Muscle layer of duodenum (tissue), 2 donors: ENCODE results near the gene MRPL20.

Experiments
- H3K27ac ChIP-seq: one replicate; pipeline ENCODE4 v1.7.0; 2013; ENCODE audit warnings: mild to moderate bottlenecking, low read length
- H3K27me3 ChIP-seq: one replicate; pipeline ENCODE4 v1.7.0; 2013; ENCODE audit warnings: low read depth, mild to moderate bottlenecking, control low read depth, low read length
- H3K36me3 ChIP-seq, 2 donors: one replicate each; pipeline ENCODE4 v1.7.0; 2013; ENCODE audit warnings: low read length in 2 of 2, control low read depth in 1 of 2, mild to moderate bottlenecking in 1 of 2; ENCODE audit not compliant: insufficient read depth in 2 of 2, control insufficient read depth in 1 of 2
- H3K4me1 ChIP-seq, 2 donors: one replicate each; pipeline ENCODE4 v1.7.0; 2013; ENCODE audit warnings: low read length in 2 of 2, mild to moderate bottlenecking in 2 of 2, control low read depth in 1 of 2, moderate library complexity in 1 of 2; ENCODE audit not compliant: insufficient read depth in 2 of 2, control insufficient read depth in 1 of 2
- H3K4me3 ChIP-seq, 2 donors: one replicate each; pipeline ENCODE4 v1.7.0; 2013; ENCODE audit warnings: low read length in 2 of 2, low read depth in 1 of 2, mild to moderate bottlenecking in 1 of 2
- H3K9me3 ChIP-seq, 2 donors: one replicate each; pipeline ENCODE4 v1.7.0; 2013; ENCODE audit warnings: low read length in 2 of 2, control low read depth in 1 of 2, mild to moderate bottlenecking in 1 of 2; ENCODE audit not compliant: control insufficient read depth in 1 of 2
- donor health status: healthy.

Gene MRPL20

DNA sequence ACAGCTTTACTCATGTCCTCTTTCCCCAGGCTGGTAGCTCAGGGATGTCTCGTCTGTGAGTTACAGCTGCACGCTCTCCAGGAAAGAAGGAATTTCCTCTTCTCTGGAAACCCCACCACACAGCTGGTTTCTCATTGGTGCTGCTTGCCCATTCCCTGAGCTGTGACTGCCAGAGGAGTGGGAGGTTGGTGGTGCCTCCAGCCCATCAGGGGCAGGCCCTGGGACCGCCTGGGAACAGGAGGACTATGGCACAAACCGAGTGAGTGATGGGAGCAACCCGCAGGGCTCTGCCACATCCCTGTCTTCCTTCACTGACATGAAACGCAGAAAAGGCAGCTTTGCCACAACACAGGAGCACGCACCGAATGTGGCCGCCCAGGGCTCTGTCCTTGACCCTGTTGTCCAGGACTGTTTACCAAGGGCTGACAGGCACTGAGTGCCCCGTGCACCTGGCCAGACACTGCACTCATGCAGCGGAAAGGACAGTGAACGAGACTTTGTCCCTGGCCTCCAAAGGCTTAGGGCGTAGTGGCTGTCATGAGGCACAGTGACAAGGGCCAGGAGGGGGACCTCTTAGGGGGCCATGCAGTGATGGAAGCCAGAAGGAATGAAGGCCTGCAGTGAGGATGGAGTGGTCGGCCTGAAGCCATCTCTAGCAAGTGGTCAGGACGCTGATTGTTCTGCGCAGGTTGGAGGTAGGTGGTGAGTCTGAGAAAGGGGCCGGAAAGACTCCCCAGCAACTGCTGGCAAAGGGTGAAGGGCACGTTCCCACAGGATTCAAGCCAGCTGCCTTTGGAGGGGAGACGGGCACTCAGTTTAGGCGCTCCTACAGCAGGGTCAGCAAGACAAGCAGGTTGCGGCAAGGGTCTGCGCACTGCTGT is 6.3 kb downstream of the MRPL20 start:
- Histone ChIP-seq H3K4me1 (peaks cover 23 to 35% of the 10 kb centered on the region in 2 donors), H3K4me3 (peak overlapping the region; percentile 82 to 84), H3K9me3 (no peaks in the 10 kb centered on the region), H3K27ac (peak overlapping the region; percentile 86), H3K27me3 (no peaks in the 10 kb centered on the region), H3K36me3 (peaks cover 32 to 64% of the 10 kb centered on the region in 2 donors)

GRCh38 chr1:1399872-1400575 is 7.1 kb downstream of the MRPL20 start:
- Histone ChIP-seq H3K27ac (peak overlapping the region; percentile 86), H3K4me3 (peak overlapping the region; percentile 82 to 84), H3K4me1 (peaks cover 18 to 33% of the 10 kb centered on the region in 2 donors), H3K27me3 (no peaks in the 10 kb centered on the region), H3K36me3 (peaks cover 32 to 65% of the 10 kb centered on the region in 2 donors), H3K9me3 (no peaks in the 10 kb centered on the region)

GRCh38 chr1:1399187-1399871 is 7.8 kb downstream of the MRPL20 start, which contains the start of gene CCNL2:
TSS of gene CCNL2 (minus strand) at chr1:1399335. CDS start at chr1:1399306, 29 bp downstream.
- Histone ChIP-seq H3K27ac (peak within 1 kb of the TSS; percentile 86), H3K4me1 (peaks cover 18 to 34% of the 10 kb centered on the region in 2 donors), H3K36me3 (peaks cover 34 to 61% of the 10 kb centered on the region in 2 donors)

GRCh38 chr1:1398677-1399186 is 8.4 kb downstream of the MRPL20 start:
- Histone ChIP-seq H3K27me3 (no peaks in the 10 kb centered on the region), H3K27ac (peak overlapping the region; percentile 25), H3K36me3 (peaks cover 36 to 64% of the 10 kb centered on the region in 2 donors), H3K4me1 (peaks cover 18 to 34% of the 10 kb centered on the region in 2 donors), H3K4me3 (peak overlapping the region; percentile 82), H3K9me3 (no peaks in the 10 kb centered on the region)

More at GRCh38 chr1:1399187-1399871, 7.8 kb downstream of the MRPL20 start, which contains the start of gene CCNL2:
- Histone ChIP-seq H3K4me3 (peak within 1 kb of the TSS; percentile 82 to 84), H3K27me3 (no peaks in the 10 kb centered on the region), H3K9me3 (no peaks in the 10 kb centered on the region)

GRCh38 chr1:1397839-1398523 is 9.1 kb downstream of the MRPL20 start:
- Histone ChIP-seq H3K4me3 (peak overlapping the region; percentile 82), H3K36me3 (peaks cover 37 to 64% of the 10 kb centered on the region in 2 donors), H3K27me3 (no peaks in the 10 kb centered on the region), H3K27ac (peak overlapping the region; percentile 25), H3K4me1 (peaks cover 18 to 34% of the 10 kb centered on the region in 2 donors), H3K9me3 (no peaks in the 10 kb centered on the region)

DNA sequence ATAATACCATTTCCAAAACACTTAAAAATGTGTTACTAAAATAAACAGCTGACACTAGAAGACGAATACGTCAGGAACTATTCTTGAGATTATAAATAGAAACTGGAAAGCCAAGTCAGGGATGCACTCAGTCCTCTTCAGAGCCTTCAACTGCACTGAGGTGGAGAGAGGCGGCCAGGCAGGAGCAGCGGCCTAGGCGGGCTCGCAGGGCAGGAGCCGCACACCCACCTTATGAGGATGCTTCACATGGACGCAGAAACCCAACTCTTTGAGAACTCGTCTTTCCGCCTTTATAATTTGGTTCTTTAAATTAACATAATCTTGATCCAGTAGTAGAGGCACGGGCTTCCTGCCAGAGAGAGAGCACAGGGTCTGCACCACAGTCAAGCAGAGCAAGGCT is 11.9 kb downstream of the MRPL20 start:
- Histone ChIP-seq H3K4me1 (peaks cover 11 to 24% of the 10 kb centered on the region in 2 donors), H3K27ac (no peak overlapping the region), H3K36me3 (peaks cover 52 to 65% of the 10 kb centered on the region in 2 donors), H3K4me3 (no peak overlapping the region), H3K27me3 (no peaks in the 10 kb centered on the region), H3K9me3 (no peaks in the 10 kb centered on the region)

DNA sequence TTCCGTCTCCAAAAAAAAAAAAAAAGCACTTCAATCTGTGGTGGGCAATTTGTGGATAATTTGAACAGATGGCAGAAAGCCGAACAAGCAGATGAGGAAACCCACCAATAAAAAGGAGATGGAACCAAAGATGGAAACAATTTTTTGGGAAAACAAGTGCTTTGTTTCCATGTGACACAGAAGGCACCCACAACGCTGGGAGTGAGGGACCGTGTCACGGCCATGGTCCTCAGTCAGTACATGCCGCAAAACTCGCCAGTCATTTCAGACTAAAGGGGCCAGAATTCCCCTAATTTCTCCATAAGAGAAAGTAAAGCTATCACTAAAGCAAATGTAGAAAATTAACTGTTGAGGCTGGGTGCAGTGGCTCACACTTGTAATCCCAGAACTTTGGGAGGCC is 13.0 kb downstream of the MRPL20 start:
- peaks cover 60 to 75% of the 10 kb centered on the region in 2 donors for H3K36me3 ChIP-seq

DNA sequence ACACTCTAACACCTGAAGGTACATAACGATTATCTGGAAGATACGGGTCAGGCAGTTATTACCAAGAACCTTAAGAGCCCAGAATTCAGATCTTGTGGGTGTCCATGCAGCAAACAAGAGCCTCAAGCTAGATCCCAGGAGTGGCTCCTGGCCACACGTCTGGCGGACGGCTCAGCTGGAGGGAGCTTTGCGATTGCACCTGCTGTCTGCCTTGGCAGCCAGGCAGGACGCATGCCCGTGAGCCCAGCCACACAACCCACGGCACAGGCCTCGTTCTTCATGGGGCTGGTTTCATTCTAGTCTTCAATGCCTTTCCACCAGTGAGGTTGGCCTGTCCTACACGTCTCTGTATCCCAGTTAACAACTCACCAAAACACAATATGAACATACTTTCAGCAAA is 13.7 kb downstream of the MRPL20 start:
- H3K9me3 ChIP-seq: no peaks in the 10 kb centered on the region
- no peak overlapping the region for H3K27ac ChIP-seq
- H3K4me1 ChIP-seq: peaks cover 8 to 19% of the 10 kb centered on the region in 2 donors
- H3K4me3 ChIP-seq: no peak overlapping the region
- H3K36me3 ChIP-seq: peaks cover 60 to 80% of the 10 kb centered on the region in 2 donors
- no peaks in the 10 kb centered on the region for H3K27me3 ChIP-seq

More for the DNA sequence above, 13.0 kb downstream of the MRPL20 start:
- Histone ChIP-seq H3K9me3 (no peaks in the 10 kb centered on the region), H3K4me3 (no peak overlapping the region), H3K27me3 (no peaks in the 10 kb centered on the region), H3K4me1 (peaks cover 8 to 21% of the 10 kb centered on the region in 2 donors), H3K27ac (no peak overlapping the region)

- peaks cover 61 to 82% of the 10 kb centered on the region in 2 donors for H3K36me3 ChIP-seq
- H3K4me3 ChIP-seq: no peak overlapping the region
- H3K4me1 ChIP-seq: peaks cover 4 to 15% of the 10 kb centered on the region in 2 donors
- no peak overlapping the region for H3K27ac ChIP-seq
- no peaks in the 10 kb centered on the region for H3K27me3 ChIP-seq
- no peaks in the 10 kb centered on the region for H3K9me3 ChIP-seq
Observed at GRCh38 chr1:1393014-1393413, 14.1 kb downstream of the MRPL20 start.

DNA sequence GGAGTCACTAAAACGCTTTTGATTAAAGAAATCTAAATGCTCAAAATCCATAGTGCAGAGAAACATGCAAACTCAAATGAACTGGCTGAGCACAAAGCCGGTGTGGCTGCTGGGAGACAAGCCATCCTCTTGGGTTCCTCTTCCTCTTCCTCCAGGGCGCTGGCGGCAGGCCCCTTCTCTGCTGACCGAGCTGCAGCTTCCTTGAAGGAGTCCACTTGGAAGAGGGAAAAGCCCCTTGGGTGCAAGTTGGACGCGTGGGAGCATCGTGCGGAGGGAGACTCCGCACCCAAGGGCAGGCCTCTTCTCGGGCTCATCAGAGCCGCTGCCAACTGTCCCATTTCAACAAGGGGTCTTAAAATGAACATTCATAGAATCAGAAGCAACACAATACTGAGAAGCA is 15.9 kb downstream of the MRPL20 start:
- peaks cover 0 to 6% of the 10 kb centered on the region in 2 donors for H3K4me1 ChIP-seq
- no peaks in the 10 kb centered on the region for H3K27me3 ChIP-seq
- no peak overlapping the region for H3K27ac ChIP-seq
- H3K36me3 ChIP-seq: peaks cover 72 to 87% of the 10 kb centered on the region in 2 donors
- no peak overlapping the region for H3K4me3 ChIP-seq
- H3K9me3 ChIP-seq: no peaks in the 10 kb centered on the region
